GM12874 (cell line): ENCODE measurements around the gene GHR.
A peak's percentile ranks its signal among the peaks of the same experiment; 100 is the strongest.

ENCODE experiments used
- TF ChIP-seq, protein P1 (sequence below): IDR thresholded peaks from 2 replicates; pipeline ENCODE4 v1.5.1; 2011; ENCODE audit warnings: low read depth, mild to moderate bottlenecking, control low read depth, low read length, moderate library complexity; ENCODE audit not compliant: insufficient read depth

The GHR gene

DNA sequence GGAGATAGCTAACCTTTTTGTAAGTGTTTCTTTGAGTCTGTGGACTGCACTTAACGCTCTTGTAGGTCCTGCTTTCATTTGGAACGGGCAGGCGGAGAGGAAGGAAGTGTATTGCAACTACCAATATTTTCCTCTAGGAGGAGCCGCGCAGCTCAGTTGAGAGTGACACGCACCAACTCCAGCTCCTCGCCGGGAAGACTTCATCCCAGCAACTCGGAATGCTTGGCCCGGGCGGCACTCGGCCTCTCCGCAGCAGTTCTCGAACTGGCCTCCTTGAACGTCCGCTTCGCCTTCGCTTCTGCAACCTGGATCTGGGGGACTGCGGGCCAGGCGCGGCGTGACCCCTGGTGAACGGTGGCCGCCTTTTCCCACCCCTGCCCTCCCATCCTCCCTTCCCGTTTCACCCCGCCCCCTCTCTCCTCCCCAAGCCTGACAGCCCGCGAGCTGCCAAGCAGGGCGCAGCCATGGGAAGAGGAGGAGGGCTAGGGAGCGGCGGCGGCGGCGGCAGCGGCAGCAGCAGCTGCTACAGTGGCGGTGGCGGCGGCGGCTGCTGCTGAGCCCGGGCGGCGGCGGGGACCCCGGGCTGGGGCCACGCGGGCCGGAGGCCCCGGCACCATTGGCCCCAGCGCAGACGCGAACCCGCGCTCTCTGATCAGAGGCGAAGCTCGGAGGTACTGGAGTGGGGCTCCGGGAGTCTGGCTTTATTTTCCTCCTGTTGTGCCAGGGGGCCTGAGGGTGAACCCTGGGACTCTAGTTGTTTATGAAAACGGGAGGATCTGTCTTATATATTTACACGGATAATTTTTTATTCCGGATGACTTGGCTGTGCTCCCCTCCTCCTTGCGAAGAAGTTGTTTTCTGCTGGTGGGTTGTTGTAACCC lies at the start of gene GHR:
GHR (plus strand) TSS at position 155 of the 881 bp plus-strand sequence. CDS start 142,436 bp downstream, outside the sequence.
- TF ChIP-seq, protein P1, sequence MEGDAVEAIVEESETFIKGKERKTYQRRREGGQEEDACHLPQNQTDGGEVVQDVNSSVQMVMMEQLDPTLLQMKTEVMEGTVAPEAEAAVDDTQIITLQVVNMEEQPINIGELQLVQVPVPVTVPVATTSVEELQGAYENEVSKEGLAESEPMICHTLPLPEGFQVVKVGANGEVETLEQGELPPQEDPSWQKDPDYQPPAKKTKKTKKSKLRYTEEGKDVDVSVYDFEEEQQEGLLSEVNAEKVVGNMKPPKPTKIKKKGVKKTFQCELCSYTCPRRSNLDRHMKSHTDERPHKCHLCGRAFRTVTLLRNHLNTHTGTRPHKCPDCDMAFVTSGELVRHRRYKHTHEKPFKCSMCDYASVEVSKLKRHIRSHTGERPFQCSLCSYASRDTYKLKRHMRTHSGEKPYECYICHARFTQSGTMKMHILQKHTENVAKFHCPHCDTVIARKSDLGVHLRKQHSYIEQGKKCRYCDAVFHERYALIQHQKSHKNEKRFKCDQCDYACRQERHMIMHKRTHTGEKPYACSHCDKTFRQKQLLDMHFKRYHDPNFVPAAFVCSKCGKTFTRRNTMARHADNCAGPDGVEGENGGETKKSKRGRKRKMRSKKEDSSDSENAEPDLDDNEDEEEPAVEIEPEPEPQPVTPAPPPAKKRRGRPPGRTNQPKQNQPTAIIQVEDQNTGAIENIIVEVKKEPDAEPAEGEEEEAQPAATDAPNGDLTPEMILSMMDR: peak; percentile 53

DNA sequence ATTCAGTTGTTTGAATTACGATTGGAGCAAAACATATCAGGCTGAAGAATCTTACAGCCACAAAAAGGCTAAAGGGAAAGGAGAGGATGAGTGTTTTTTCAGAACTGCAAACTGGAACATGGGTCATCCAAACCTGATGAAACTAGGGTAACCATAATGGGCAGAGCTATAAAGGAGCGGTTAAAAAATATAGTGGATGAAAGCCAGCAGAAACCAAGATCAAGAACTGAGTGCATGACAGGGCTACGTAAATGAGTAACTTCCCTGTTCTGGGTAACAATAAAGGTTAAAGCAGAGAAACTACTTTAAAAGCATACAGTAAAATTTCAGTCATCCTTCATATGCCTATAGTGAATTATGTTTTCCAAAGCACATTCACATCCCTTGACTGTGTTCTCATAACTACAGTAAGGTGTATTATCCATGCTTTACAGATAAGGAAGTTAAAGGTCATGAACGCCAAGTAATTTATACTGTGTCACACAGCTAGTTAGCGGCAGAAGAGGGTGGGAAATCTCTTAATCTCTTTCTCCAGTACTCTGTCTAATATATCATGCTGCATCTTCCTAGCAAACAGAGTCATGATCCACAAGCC lies 48.5 kb upstream of the GHR start:
- TF ChIP-seq, protein P1: no peak

DNA sequence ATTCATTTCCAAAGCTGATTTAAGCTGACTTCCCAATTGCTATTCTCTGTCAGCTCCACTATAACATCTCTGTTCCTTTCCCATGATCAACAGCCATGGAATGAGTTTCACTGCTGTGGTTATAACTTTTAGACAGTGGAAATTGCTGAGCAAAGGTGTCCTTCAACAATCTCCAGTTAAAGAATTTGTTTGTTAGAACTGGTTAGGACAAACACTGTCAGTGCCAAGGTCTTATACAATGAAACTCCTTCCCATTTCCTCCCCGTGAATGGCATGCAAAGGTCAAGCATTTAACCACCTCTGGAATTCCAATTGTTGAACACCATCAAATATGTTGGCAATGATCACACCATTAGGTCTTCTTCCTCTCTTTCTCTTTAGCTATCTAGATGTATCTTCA lies 45.7 kb upstream of the GHR start:
- TF ChIP-seq, protein P1: no peak

DNA sequence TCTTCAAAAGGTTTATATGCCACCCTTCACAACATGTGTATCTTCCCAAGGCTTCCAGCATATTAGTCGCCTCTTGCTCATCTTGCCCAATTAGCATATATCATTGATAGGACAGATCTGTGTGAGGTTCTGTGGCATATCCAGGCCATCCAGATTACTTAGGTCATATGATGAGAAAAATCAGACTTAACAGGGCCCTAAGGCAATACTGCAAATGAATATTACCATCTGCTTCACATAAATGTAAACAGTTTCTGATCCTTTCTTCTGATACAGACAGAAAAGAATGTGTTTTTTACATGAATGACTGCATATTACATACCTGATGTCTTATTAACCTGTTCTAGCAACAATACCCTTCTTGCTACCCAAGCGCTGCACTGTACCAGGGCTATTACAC lies 41.3 kb upstream of the GHR start:
- TF ChIP-seq, protein P1: no peak

DNA sequence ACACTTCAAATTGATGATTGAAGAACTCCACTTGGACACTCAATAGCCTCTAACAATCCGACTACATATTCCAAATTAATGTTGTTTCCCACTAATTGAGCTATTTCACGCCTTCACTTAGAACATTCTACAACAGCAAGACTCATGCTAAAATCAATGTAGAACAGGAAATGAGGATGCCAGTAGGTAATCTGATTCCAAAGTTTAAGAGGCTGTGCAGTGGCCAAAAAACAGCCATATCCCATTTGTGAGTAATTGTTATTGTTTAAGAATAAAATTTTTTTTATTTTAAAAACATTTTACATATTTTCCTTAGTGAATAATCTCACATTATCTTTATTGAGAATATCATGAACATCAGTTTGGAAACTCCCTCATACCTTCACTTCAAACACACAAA lies 35.7 kb upstream of the GHR start:
- TF ChIP-seq, protein P1: no peak

DNA sequence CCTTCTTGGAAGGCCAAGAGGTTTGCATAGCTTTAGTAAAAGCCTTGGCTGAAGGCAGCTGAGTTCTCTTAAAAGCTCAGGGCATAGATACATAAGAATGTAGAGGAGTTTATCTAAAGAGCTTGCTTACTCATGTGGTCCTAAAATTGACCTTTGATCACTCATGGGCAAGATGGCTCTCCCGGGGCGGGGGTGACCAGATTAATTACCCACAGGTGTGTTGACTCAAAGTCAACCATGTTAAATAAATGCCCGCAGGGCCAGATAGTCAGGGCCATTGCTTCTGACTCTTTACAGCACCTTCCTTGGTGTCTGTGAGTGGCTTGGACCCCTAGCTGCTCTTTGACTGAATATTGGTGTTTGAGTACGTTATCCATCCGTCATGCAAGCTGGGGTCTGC lies 33.1 kb upstream of the GHR start:
- TF ChIP-seq, protein P1: no peak

DNA sequence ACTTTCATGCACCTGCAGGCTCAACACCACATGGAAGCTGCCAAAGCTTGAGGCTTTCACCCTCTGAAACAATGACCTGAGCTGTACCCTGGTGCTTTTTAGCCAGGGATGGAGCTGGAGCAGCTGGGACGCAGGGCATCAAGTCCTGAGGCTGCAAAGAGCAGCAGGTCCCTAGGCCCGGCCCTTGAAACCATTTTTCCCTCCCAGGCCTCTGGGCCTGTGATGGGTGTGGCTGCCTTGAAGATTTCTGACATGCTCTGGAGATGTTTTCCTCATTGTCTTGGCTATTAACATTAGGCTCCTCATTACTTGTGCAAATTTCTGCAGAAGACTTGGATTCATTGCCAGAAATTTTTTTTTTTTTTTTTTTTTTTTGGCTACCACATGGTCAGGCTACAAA lies 30.3 kb upstream of the GHR start:
- TF ChIP-seq, protein P1: no peak
